Memory B cell (primary cell): ENCODE data around the gene MTSS2.

ENCODE experiments used
- ATAC-seq: fragments of 150-1000 bp; cut with Tn5 transposase; 2 replicates; pipeline ENCODE4 v1.10.0; 2021; ENCODE audit warnings: low read depth, mild to moderate bottlenecking, moderate library complexity
- DNase-seq, 2 donors: peaks; one replicate each; pipeline ENCODE4 v3.0.0; 2022; ENCODE audit warnings: low spot score in 2 of 2
- H3K27ac Mint-ChIP-seq: one replicate; pipeline ENCODE4 v1.8.0; 2022; ENCODE audit warnings: mild to moderate bottlenecking, moderate library complexity, mixed read lengths
- H3K27me3 Mint-ChIP-seq: one replicate; pipeline ENCODE4 v1.8.0; 2022; ENCODE audit warnings: mixed read lengths
- H3K36me3 Mint-ChIP-seq: one replicate; pipeline ENCODE4 v1.8.0; 2022; ENCODE audit warnings: mild to moderate bottlenecking, mixed read lengths
- H3K4me1 Mint-ChIP-seq: one replicate; pipeline ENCODE4 v1.8.0; 2022; ENCODE audit warnings: mixed read lengths
- H3K4me3 Mint-ChIP-seq: one replicate; pipeline ENCODE4 v1.8.0; 2022; ENCODE audit warnings: mild to moderate bottlenecking, moderate library complexity, mixed read lengths
- H3K9me3 Mint-ChIP-seq: one replicate; pipeline ENCODE4 v1.8.0; 2022; ENCODE audit warnings: mixed read lengths

Gene MTSS2

GRCh38 chr16:70698901-70699300 lies 13.0 kb upstream of the MTSS2 start:
- ATAC-seq (no peak), DNase-seq (no peak)
- H3K4me3 Mint-ChIP-seq, result no peak overlapping the region
- no peak overlapping the region for H3K27ac Mint-ChIP-seq
- H3K27me3 Mint-ChIP-seq, result no peaks in the 10 kb centered on the region
- H3K4me1 Mint-ChIP-seq, result no peaks in the 10 kb centered on the region
- peaks cover 17% of the 10 kb centered on the region for H3K36me3 Mint-ChIP-seq
- no peaks in the 10 kb centered on the region for H3K9me3 Mint-ChIP-seq

DNA sequence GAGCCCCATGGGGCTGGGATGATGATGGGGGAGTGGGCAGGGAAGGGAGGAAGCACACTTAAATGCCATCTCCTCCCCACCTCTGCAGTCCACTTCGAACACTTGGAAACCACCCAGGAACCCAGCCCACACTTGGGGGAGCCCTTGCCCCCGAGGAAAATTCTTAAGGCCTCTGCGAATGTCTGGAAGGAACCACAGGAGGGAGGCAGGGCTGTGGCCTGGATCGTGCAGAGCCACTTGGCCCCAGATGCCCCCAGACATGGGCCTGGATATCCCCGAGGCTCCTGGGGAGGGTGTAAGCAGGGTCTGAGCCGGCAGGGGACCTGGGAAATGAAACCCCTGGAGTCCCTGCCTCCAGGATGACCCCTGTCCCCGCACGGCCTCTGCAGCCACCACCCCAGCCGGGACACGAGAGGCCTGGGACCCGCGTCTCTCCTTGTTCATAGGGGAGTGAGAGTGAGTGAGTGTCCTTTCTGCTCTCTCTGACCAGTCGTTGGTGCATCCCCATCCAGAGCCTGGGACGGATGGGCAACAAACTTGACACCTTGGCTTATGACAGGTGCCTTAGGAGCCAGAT lies 11.8 kb upstream of the MTSS2 start:
- Mint-ChIP-seq H3K9me3 (no peaks in the 10 kb centered on the region), H3K4me1 (no peaks in the 10 kb centered on the region), H3K36me3 (peaks cover 17% of the 10 kb centered on the region), H3K27me3 (no peaks in the 10 kb centered on the region), H3K4me3 (no peak overlapping the region), H3K27ac (no peak overlapping the region)
- DNase-seq (no peak), ATAC-seq (no peak)

GRCh38 chr16:70696952-70697593 lies 11.2 kb upstream of the MTSS2 start:
- no peak overlapping the region for H3K4me3 Mint-ChIP-seq
- H3K27ac Mint-ChIP-seq, result no peak overlapping the region
- no peaks in the 10 kb centered on the region for H3K9me3 Mint-ChIP-seq
- H3K27me3 Mint-ChIP-seq, result no peaks in the 10 kb centered on the region
- H3K4me1 Mint-ChIP-seq, result no peaks in the 10 kb centered on the region
- peaks cover 17% of the 10 kb centered on the region for H3K36me3 Mint-ChIP-seq
- ATAC-seq (no peak), DNase-seq (no peak)

DNA sequence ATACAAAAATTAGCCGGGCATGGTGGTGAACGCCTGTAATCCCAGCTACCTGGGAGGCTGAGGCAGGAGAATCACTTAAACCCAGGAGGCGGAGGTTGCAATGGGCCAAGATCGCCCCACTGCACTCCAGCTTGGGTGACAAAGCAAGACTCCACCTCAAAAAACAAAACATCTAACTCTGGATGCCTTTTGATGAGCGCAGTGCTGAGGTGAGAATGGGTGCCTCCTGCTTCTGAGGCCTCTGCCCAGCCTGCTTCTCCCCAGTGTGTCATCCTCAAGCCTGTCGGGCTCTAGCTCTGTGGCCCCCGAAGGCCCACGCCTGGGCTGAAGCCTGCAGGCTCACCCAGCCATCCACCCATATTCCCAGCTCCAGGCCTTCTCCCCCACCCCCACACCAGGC lies 10.5 kb upstream of the MTSS2 start:
- no peak overlapping the region for H3K27ac Mint-ChIP-seq
- H3K4me3 Mint-ChIP-seq, result no peak overlapping the region
- H3K4me1 Mint-ChIP-seq, result no peaks in the 10 kb centered on the region
- peaks cover 12% of the 10 kb centered on the region for H3K36me3 Mint-ChIP-seq
- ATAC-seq (no peak), DNase-seq (no peak)
- no peaks in the 10 kb centered on the region for H3K9me3 Mint-ChIP-seq
- H3K27me3 Mint-ChIP-seq, result no peaks in the 10 kb centered on the region

GRCh38 chr16:70695331-70696070 lies 9.6 kb upstream of the MTSS2 start:
- Mint-ChIP-seq H3K27me3 (no peaks in the 10 kb centered on the region), H3K4me1 (no peaks in the 10 kb centered on the region), H3K4me3 (no peak overlapping the region), H3K36me3 (peaks cover 15% of the 10 kb centered on the region), H3K27ac (no peak overlapping the region), H3K9me3 (no peaks in the 10 kb centered on the region)
- DNase-seq (no peak), ATAC-seq (no peak)

DNA sequence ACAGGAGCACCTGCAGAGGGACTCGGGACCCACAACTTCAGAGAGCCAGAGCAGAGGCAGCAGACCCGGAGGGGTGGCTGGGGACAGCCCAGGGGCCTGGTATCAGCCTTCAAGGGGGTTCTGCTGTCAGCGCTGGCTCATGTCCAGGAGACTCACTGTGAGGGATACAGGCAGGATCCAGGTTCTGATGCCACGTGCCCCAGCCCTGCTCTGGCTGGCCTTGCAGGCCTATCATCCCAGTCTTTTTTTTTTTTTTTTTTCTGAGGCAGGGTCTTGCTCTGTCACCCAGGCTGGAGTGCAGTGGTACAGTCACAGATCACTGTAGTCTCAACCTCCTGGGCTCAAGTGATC lies 9.0 kb upstream of the MTSS2 start:
- Mint-ChIP-seq H3K27me3 (no peaks in the 10 kb centered on the region), H3K27ac (no peak overlapping the region)

DNA sequence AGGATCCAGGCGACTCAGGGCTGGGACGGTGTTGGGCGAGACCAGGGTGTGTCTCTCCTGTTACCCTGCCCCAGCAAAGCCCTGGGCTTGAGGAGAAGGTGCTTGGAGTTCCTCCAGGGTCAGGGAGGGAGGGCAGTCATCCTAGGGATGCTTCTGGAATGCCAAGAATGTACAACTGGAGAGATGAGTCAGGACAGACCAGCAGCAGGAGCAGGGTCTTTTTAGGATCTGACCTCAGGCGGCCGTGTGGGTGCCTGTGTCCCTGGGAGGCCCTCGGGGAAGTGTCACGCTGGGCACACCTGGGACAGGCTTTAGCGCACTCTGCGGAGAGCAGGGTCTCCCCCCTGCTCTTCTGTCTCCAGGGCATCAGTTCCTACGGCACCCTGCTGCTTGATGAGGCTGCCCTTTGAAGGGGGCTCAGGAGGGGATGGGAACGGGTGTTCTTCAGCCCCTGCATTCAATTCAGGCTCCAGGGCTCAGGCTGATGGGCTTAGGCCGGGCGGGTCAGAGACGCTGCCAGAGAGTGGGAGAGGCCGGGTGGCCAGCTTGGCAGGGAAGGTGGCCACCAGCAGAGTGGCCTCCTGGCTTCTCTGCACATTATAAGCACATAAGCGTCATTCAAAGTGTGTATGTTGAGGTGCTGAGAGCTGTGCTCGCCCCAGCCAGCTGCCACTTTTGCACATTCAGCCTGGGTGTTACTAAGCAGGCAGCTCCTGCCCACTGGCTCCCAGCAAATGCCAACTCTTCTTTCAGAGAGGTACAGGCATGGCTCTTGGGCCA lies 8.4 kb upstream of the MTSS2 start:
- DNase-seq (no peak), ATAC-seq (no peak)
- Mint-ChIP-seq H3K4me1 (no peaks in the 10 kb centered on the region), H3K27ac (no peak overlapping the region), H3K9me3 (no peaks in the 10 kb centered on the region), H3K4me3 (no peak overlapping the region), H3K36me3 (peaks cover 14% of the 10 kb centered on the region), H3K27me3 (no peaks in the 10 kb centered on the region)

More for the DNA sequence above, 9.0 kb upstream of the MTSS2 start:
- ATAC-seq, result no peak
- no peaks in the 10 kb centered on the region for H3K9me3 Mint-ChIP-seq
- H3K4me1 Mint-ChIP-seq, result no peaks in the 10 kb centered on the region
- no peak for DNase-seq
- H3K4me3 Mint-ChIP-seq, result no peak overlapping the region
- peaks cover 15% of the 10 kb centered on the region for H3K36me3 Mint-ChIP-seq

- Mint-ChIP-seq H3K9me3 (no peaks in the 10 kb centered on the region), H3K4me1 (no peaks in the 10 kb centered on the region), H3K4me3 (no peak overlapping the region), H3K36me3 (peaks cover 10% of the 10 kb centered on the region), H3K27ac (no peak overlapping the region), H3K27me3 (no peaks in the 10 kb centered on the region)
- ATAC-seq, result no peak
- no peak for DNase-seq
Observed at GRCh38 chr16:70692873-70693671, 7.2 kb upstream of the MTSS2 start.

- Mint-ChIP-seq H3K4me1 (peaks cover 2% of the 10 kb centered on the region), H3K4me3 (no peak overlapping the region), H3K9me3 (no peaks in the 10 kb centered on the region), H3K36me3 (peaks cover 11% of the 10 kb centered on the region), H3K27ac (no peak overlapping the region), H3K27me3 (peaks cover 1% of the 10 kb centered on the region)
- DNase-seq (no peak), ATAC-seq (no peak)
Observed at GRCh38 chr16:70692130-70692872, 6.4 kb upstream of the MTSS2 start.

GRCh38 chr16:70691223-70692129 lies 5.6 kb upstream of the MTSS2 start:
- Mint-ChIP-seq H3K27me3 (peaks cover 4% of the 10 kb centered on the region), H3K36me3 (peaks cover 12% of the 10 kb centered on the region), H3K27ac (no peak overlapping the region), H3K4me1 (peaks cover 5% of the 10 kb centered on the region), H3K4me3 (no peak overlapping the region), H3K9me3 (no peaks in the 10 kb centered on the region)
- ATAC-seq, result no peak
- DNase-seq, result no peak

- ATAC-seq, result no peak
- peaks cover 8% of the 10 kb centered on the region for H3K36me3 Mint-ChIP-seq
- H3K27me3 Mint-ChIP-seq, result peaks cover 4% of the 10 kb centered on the region
- no peak overlapping the region for H3K27ac Mint-ChIP-seq
- peaks cover 6% of the 10 kb centered on the region for H3K4me1 Mint-ChIP-seq
- no peaks in the 10 kb centered on the region for H3K9me3 Mint-ChIP-seq
- no peak for DNase-seq
- H3K4me3 Mint-ChIP-seq, result no peak overlapping the region
Observed at GRCh38 chr16:70689970-70690891, 4.4 kb upstream of the MTSS2 start.
